Neural cell (in vitro differentiated cells): ENCODE measurements around the gene DOCK8. TPM values are rescaled to one million over a fixed set of nuclear protein-coding genes. Genes with fewer than 3 reads are reported as not detected.

Source experiments
- H2AFZ ChIP-seq: fragments of 200-600, 300-800 bp; sonication (generic), shearing (Covaris generic); 2 replicates; pipeline ENCODE4 v1.6.0; 2014; ENCODE audit warnings: low read depth, mild to moderate bottlenecking, antibody characterized with exemption, low read length, moderate library complexity
- H3F3A ChIP-seq: fragments of 200-600 bp; shearing (Covaris generic); 2 replicates; pipeline ENCODE4 v1.6.1; 2016; ENCODE audit warnings: mild to moderate bottlenecking, moderate library complexity, mixed read lengths, antibody characterized with exemption, low read length; ENCODE audit not compliant: insufficient read depth, poor library complexity, severe bottlenecking
- H3K27ac ChIP-seq: fragments of 200-600, 300-800 bp; sonication (generic), shearing (Covaris generic); 2 replicates; pipeline ENCODE4 v1.5.1; 2014; ENCODE audit warnings: mild to moderate bottlenecking, low read length, moderate library complexity
- H3K27me3 ChIP-seq: fragments of 300-800, 200-600 bp; sonication (generic), shearing (Covaris generic); 2 replicates; pipeline ENCODE4 v1.6.0; 2014; ENCODE audit warnings: mild to moderate bottlenecking, low read depth, low read length, moderate library complexity; ENCODE audit not compliant: insufficient read depth
- H3K36me3 ChIP-seq: fragments of 300-800, 200-600 bp; sonication (generic), shearing (Covaris generic); 2 replicates; pipeline ENCODE4 v1.5.1; 2014; ENCODE audit warnings: mild to moderate bottlenecking, antibody characterized with exemption, low read length, moderate library complexity; ENCODE audit not compliant: insufficient read depth
- H3K4me2 ChIP-seq: fragments of 300-800, 200-600 bp; sonication (generic), shearing (Covaris generic); 2 replicates; pipeline ENCODE4 v1.6.0; 2014; ENCODE audit warnings: mild to moderate bottlenecking, low read length
- H3K4me3 ChIP-seq: fragments of 300-800, 200-600 bp; sonication (generic), shearing (Covaris generic); 2 replicates; pipeline ENCODE4 v1.5.1; 2014; ENCODE audit warnings: mild to moderate bottlenecking, low read length, moderate library complexity
- H3K79me2 ChIP-seq: fragments of 200-600 bp; shearing (Covaris generic); replicated peaks from 2 replicates; pipeline ENCODE4 v1.6.0; 2014; ENCODE audit warnings: mild to moderate bottlenecking, low read length, moderate library complexity; ENCODE audit not compliant: insufficient read depth
- H3K9ac ChIP-seq: fragments of 300-800, 200-600 bp; sonication (generic), shearing (Covaris generic); 2 replicates; pipeline ENCODE4 v1.6.1; 2016; ENCODE audit warnings: mild to moderate bottlenecking, low read length, mixed read lengths
- H3K9me2 ChIP-seq: fragments of 200-600 bp; shearing (Covaris generic); 2 replicates; pipeline ENCODE4 v1.6.1; 2016; ENCODE audit warnings: mild to moderate bottlenecking, low read length, mixed read lengths; ENCODE audit not compliant: insufficient read depth
- H3K9me3 ChIP-seq: fragments of 200-600, 300-800 bp; sonication (generic), shearing (Covaris generic); 2 replicates; pipeline ENCODE4 v1.6.1; 2016; ENCODE audit warnings: mild to moderate bottlenecking, mixed run types, low read length, moderate library complexity, mixed read lengths
- H4K20me1 ChIP-seq: fragments of 200-600 bp; shearing (Covaris generic); 2 replicates; pipeline ENCODE4 v1.6.1; 2016; ENCODE audit warnings: mild to moderate bottlenecking, mixed run types; ENCODE audit not compliant: insufficient read depth
- CTCF ChIP-seq: fragments of 450-650 bp; IDR thresholded peaks from 2 replicates; pipeline ENCODE4 v1.5.1; 2014; ENCODE audit warnings: antibody characterized with exemption, mild to moderate bottlenecking, moderate library complexity; ENCODE audit not compliant: poor library complexity, severe bottlenecking
- EP300 ChIP-seq: fragments of 450-650 bp; conservative IDR thresholded peaks from 2 replicates; pipeline ENCODE4 v1.6.1; 2014; ENCODE audit warnings: antibody characterized with exemption, mild to moderate bottlenecking, moderate library complexity; ENCODE audit not compliant: poor library complexity, severe bottlenecking
- EZH2 ChIP-seq: fragments of 200-600, 300-800 bp; shearing (Covaris generic), sonication (generic); IDR thresholded peaks from 2 replicates; pipeline ENCODE4 v1.6.1; 2014; ENCODE audit warnings: antibody characterized with exemption, low read length, borderline replicate concordance, mild to moderate bottlenecking; ENCODE audit not compliant: insufficient read depth, poor library complexity, severe bottlenecking
- MXI1 ChIP-seq: fragments of 450-650 bp; conservative IDR thresholded peaks from 2 replicates; pipeline ENCODE4 v1.6.1; 2014; ENCODE audit warnings: antibody characterized with exemption, mild to moderate bottlenecking; ENCODE audit not compliant: poor library complexity, severe bottlenecking
- POLR2AphosphoS5 ChIP-seq: IDR thresholded peaks from 2 replicates; pipeline ENCODE4 v1.6.1; 2012
- RAD21 ChIP-seq: fragments of 450-650 bp; conservative IDR thresholded peaks from 2 replicates; pipeline ENCODE4 v1.6.1; 2014; ENCODE audit warnings: antibody characterized with exemption, mild to moderate bottlenecking, moderate library complexity
- REST ChIP-seq: IDR thresholded peaks from 2 replicates; pipeline ENCODE4 v1.6.1; 2012; ENCODE audit warnings: borderline replicate concordance
- SMC3 ChIP-seq: fragments of 450-650 bp; conservative IDR thresholded peaks from 2 replicates; pipeline ENCODE4 v1.6.1; 2014; ENCODE audit warnings: antibody characterized with exemption, mild to moderate bottlenecking, moderate library complexity; ENCODE audit not compliant: poor library complexity
- TAF1 ChIP-seq: IDR thresholded peaks from 2 replicates; pipeline ENCODE4 v1.6.1; 2012; ENCODE audit warnings: low read depth
- polyA plus RNA-seq: library from polyadenylated mRNA; depleted of rRNA; stranded (reverse); fragments of >200 nt; gene quantifications from 2 replicates; pipeline ENCODE4 v1.2.3, GENCODE V29; 2014

Gene DOCK8
- polyA plus RNA-seq, 1 donor from 2014 or later, result not detected

GRCh38 chr9:505741-506059, 291.0 kb downstream of the DOCK8 start:
- Histone ChIP-seq H3F3A (no peaks in the 10 kb centered on the region), H3K79me2 (no peaks in the 10 kb centered on the region), H3K36me3 (no peaks in the 10 kb centered on the region), H3K9me3 (no peaks in the 10 kb centered on the region), H3K9ac (no peak overlapping the region), H3K27me3 (peaks cover 21% of the 10 kb centered on the region), H3K4me3 (peak overlapping the region; percentile 79), H2AFZ (no peak overlapping the region), H3K27ac (no peak overlapping the region), H4K20me1 (no peaks in the 10 kb centered on the region), H3K9me2 (no peaks in the 10 kb centered on the region), H3K4me2 (no peak overlapping the region)
- no peak for TF ChIP-seq MXI1

- Histone ChIP-seq H3K27ac (no peak overlapping the region), H3K36me3 (no peaks in the 10 kb centered on the region), H3K9me3 (no peaks in the 10 kb centered on the region), H4K20me1 (no peaks in the 10 kb centered on the region), H3K27me3 (peaks cover 21% of the 10 kb centered on the region), H2AFZ (no peak overlapping the region), H3K4me2 (no peak overlapping the region), H3K79me2 (no peaks in the 10 kb centered on the region), H3K9me2 (no peaks in the 10 kb centered on the region), H3K4me3 (no peak overlapping the region), H3K9ac (no peak overlapping the region), H3F3A (no peaks in the 10 kb centered on the region)
- TF ChIP-seq EP300 (no peak), REST (no peak), RAD21 (no peak), MXI1 (no peak), POLR2AphosphoS5 (no peak), EZH2 (no peak), TAF1 (no peak), SMC3 (no peak), CTCF (no peak)
These were observed 291.6 kb downstream of the DOCK8 start for GRCh38 chr9:506281-506680.

- TF ChIP-seq MXI1, result no peak
- no peak for TF ChIP-seq CTCF
- TF ChIP-seq TAF1, result no peak
- TF ChIP-seq EZH2, result no peak
- TF ChIP-seq RAD21, result no peak
- no peak for TF ChIP-seq REST
- no peak for TF ChIP-seq POLR2AphosphoS5
- TF ChIP-seq EP300, result no peak
- TF ChIP-seq SMC3, result no peak
- H3K9me3 ChIP-seq, result no peaks in the 10 kb centered on the region
- H4K20me1 ChIP-seq, result no peaks in the 10 kb centered on the region
- H3K27ac ChIP-seq, result no peak overlapping the region
- no peak overlapping the region for H3K4me3 ChIP-seq
- no peaks in the 10 kb centered on the region for H3K27me3 ChIP-seq
- no peaks in the 10 kb centered on the region for H3K36me3 ChIP-seq
- no peak overlapping the region for H3K9ac ChIP-seq
- no peaks in the 10 kb centered on the region for H3F3A ChIP-seq
- no peaks in the 10 kb centered on the region for H3K9me2 ChIP-seq
- H3K4me2 ChIP-seq, result no peak overlapping the region
- no peaks in the 10 kb centered on the region for H3K79me2 ChIP-seq
- H2AFZ ChIP-seq, result no peak overlapping the region
These were observed 297.2 kb downstream of the DOCK8 start for GRCh38 chr9:511861-512260.
